Neural progenitor cell (in vitro differentiated cells): Measurements from ENCODE around the gene CD59.

ENCODE experiments used
- EZH2 ChIP-seq: fragments of 200-600 bp; sonication (generic); IDR thresholded peaks from 2 replicates; pipeline ENCODE4 v1.6.1; 2017; ENCODE audit warnings: antibody characterized with exemption, mild to moderate bottlenecking, moderate library complexity
- EZH2phosphoT487 ChIP-seq: fragments of 200-600 bp; sonication (generic); IDR thresholded peaks from 2 replicates; pipeline ENCODE4 v1.6.1; 2017; ENCODE audit warnings: antibody characterized with exemption
- TF ChIP-seq, protein P1 (sequence below): fragments of 200-600 bp; sonication (generic); IDR thresholded peaks from 2 replicates; pipeline ENCODE4 v1.5.1; 2017; ENCODE audit warnings: antibody characterized with exemption, mild to moderate bottlenecking

DNA sequence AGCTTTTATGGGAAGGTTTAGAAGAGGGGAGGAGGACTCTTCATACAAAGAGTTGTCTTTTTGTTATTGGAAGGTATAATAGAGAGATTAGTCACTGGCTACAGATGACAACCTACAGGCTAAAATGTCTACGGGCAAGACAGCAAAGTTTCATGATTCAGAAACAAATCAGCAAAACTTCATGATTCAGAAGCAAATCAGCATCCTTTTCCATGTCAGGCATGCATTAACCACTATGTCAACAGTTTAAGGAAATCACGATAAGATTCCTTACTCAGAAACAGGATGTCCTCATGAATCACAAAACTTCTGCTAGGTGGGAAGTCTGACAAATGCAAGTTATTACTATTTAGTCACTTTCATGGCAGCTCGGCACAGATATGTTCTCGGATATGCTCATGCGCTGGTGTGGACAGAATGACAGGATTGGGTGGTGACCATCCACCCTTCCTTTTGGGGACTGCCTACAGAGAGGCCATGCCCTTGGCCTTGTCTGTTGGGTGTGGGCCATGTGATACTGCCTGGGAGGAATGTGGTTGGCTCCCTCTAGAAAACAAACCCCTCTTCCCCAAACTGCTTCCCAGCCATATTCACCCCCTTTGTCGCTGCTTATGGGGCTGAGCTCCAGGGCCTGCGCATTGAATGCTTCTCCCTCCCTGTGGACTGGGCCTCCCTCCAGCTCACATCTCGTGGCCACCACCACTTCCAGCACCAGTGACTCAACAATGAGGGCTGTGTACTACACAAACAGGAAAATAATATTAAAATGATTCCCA, 45.7 kb downstream of the CD59 start:
- TF ChIP-seq, protein P1, sequence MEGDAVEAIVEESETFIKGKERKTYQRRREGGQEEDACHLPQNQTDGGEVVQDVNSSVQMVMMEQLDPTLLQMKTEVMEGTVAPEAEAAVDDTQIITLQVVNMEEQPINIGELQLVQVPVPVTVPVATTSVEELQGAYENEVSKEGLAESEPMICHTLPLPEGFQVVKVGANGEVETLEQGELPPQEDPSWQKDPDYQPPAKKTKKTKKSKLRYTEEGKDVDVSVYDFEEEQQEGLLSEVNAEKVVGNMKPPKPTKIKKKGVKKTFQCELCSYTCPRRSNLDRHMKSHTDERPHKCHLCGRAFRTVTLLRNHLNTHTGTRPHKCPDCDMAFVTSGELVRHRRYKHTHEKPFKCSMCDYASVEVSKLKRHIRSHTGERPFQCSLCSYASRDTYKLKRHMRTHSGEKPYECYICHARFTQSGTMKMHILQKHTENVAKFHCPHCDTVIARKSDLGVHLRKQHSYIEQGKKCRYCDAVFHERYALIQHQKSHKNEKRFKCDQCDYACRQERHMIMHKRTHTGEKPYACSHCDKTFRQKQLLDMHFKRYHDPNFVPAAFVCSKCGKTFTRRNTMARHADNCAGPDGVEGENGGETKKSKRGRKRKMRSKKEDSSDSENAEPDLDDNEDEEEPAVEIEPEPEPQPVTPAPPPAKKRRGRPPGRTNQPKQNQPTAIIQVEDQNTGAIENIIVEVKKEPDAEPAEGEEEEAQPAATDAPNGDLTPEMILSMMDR: no peak
- TF ChIP-seq EZH2phosphoT487 (no peak), EZH2 (no peak)
